WI38 (cell line): ENCODE results near the gene CORIN.

ENCODE experiments used
- H3K4me3 ChIP-seq: 2 replicates; pipeline ENCODE4 v1.5.1; 2011; ENCODE audit warnings: low read depth, mild to moderate bottlenecking, control low read depth, low read length
- CTCF ChIP-seq: IDR thresholded peaks from 2 replicates; pipeline ENCODE4 v1.5.1; 2012; ENCODE audit warnings: low read depth, mild to moderate bottlenecking, control low read depth, low read length

The CORIN gene

DNA sequence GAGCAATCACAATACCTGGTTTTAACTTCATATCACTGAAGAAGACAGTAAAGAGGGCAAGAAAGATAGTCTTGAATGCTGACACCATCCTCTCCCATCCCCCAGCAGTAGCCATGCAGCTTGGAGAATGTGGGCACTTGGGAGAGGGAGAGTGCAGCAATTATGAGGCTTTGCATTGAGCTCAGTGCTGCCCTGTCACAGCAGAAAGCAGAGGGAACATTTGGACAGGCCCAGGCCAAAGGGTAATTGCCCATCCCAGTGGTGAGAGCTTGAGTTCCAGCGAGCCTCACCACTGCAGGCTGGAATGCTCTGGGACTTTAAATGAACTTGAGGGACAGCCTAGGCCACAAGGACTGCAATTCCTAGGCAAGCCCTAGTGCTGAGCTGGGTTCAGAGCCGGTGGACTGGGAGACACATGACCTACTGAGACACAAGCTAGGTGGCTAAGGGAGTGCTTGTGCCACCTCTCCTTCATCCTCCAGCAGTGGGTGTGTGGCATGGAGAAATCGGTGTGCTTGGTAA, 36.3 kb downstream of the CORIN start:
- no peak overlapping the region for H3K4me3 ChIP-seq
- TF ChIP-seq CTCF = no peak

DNA sequence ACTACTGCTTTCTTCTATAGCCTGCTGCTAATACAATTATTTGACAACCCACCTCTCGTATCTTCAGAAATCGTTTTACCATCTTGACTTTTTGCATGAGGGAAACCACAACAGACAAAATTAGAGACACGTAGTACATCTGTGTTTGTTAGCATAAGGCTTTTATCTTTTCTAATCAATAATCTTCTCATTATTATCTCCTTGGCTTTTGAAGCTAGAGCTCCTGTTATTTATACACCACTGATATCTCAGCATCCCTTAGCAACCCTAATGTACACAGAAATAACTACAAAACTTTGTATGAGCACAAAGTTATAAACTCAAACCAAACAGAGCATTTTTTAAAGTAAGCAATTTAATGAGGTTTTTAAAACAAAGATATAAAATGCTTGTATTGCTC, 39.7 kb downstream of the CORIN start:
- no peak for TF ChIP-seq CTCF
- no peak overlapping the region for H3K4me3 ChIP-seq

DNA sequence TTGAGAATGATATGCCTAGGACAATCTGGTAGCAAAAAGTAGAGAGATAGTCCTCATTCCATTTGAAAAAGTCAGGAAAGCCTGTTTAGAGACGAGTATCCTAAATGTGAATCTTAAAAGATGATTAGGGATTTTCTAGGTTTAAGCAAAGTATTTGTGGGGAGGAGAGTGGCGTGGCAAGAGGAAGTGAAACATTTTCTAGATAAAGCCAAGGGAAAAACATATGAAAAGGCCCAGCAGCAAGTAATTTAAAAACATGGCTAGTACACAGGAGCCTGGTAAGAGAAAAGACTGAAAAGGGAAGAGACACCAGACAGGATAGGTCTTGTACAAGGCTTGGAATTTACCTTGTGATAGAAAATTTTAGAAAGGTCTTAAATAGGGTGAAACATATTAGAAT, 45.9 kb downstream of the CORIN start:
- no peak overlapping the region for H3K4me3 ChIP-seq
- no peak for TF ChIP-seq CTCF

DNA sequence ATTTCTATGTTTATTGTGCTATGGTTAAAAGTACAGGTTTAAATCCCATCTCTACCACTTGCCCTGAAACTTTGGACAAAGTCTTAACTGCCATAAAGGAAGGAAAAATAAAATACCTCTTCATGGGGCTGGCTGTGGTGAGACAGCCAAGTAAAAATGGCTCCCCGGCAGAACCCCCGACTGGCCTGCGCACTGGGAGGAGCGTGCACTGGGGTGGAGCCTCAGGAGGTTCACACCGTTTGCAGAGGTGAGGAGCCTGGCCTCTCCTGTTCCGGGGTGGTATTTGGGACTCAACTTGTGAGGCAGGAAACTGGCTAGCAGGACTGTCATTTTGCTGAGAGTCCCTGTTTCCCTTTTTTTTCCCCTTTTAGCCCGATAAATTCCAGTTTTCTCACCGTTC, 47.8 kb downstream of the CORIN start:
- TF ChIP-seq CTCF = no peak

GRCh38 chr4:47788126-47788525, 49.7 kb downstream of the CORIN start:
- no peak for TF ChIP-seq CTCF
- H3K4me3 ChIP-seq = no peak overlapping the region

More for the DNA sequence above, 47.8 kb downstream of the CORIN start:
- H3K4me3 ChIP-seq = no peak overlapping the region

DNA sequence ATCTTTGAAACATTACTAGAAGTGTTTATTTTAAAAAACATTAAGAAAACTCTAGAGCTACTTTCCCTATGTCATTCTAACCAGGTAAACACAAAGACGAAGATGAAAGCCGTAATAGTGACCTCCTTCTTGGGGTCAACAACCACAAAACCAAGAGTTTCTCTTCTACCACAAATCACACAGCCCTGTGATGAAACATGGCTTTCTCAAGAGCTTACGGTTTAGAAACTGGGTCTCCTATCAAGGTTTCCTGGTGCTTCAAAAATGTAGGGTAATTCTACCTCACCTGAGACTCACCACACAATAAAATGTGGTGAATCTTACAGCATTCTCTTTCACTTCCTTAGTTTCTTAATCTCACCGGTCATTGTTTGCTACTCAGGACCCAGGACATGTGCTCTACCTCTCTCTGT, 50.9 kb downstream of the CORIN start:
- TF ChIP-seq CTCF = no peak
- H3K4me3 ChIP-seq = no peak overlapping the region

- H3K4me3 ChIP-seq = no peak overlapping the region
- TF ChIP-seq CTCF = no peak
These were observed 52.7 kb downstream of the CORIN start for GRCh38 chr4:47785153-47785552.
